Stimulated activated naive B cell treated with anti-CD40 and anti-IgM and Interleukin-4, amounts not matched to agents 10 μg/mL and 1 μg/mL and 100 μg/mL, for 72 hours (primary cell): ENCODE data around the gene PCDHA13.
A peak's percentile ranks its signal among the peaks of the same experiment; 100 is the strongest.
"Not testable (repeated sequence)": the region's sequence is repeated elsewhere in the genome, so short reads cannot be mapped to it uniquely, and the experiment has no call there.

Experiments used
- ATAC-seq, 2 donors: fragments of 150-1000 bp; cut with Tn5 transposase; replicated peaks; 2 replicates each; pipeline ENCODE4 v1.10.0; 2021; ENCODE audit warnings: moderate library complexity in 1 of 2
- DNase-seq: peaks from one replicate; pipeline ENCODE4 v3.0.0; 2021
- H3K27ac Mint-ChIP-seq: one replicate; pipeline ENCODE4 v1.8.0; 2022; ENCODE audit warnings: mild to moderate bottlenecking, mixed read lengths
- H3K27me3 Mint-ChIP-seq, 2 donors: one replicate each; pipeline ENCODE4 v1.8.0; 2022; ENCODE audit warnings: mixed read lengths in 2 of 2
- H3K36me3 Mint-ChIP-seq, 2 donors: one replicate each; pipeline ENCODE4 v1.8.0; 2022; ENCODE audit warnings: mixed read lengths in 2 of 2, mild to moderate bottlenecking in 1 of 2
- H3K4me1 Mint-ChIP-seq, 2 donors: one replicate each; pipeline ENCODE4 v1.8.0; 2022; ENCODE audit warnings: mixed read lengths in 2 of 2, mild to moderate bottlenecking in 1 of 2
- H3K4me3 Mint-ChIP-seq, 2 donors: one replicate each; pipeline ENCODE4 v1.8.0; 2022; ENCODE audit warnings: mild to moderate bottlenecking in 2 of 2, mixed read lengths in 2 of 2, moderate library complexity in 1 of 2
- H3K9me3 Mint-ChIP-seq, 2 donors: one replicate each; pipeline ENCODE4 v1.8.0; 2022; ENCODE audit warnings: mixed read lengths in 2 of 2, mild to moderate bottlenecking in 1 of 2

The PCDHA13 gene

GRCh38 chr5:140881889-140882590 lies at the start of gene PCDHA13:
Gene PCDHA13, plus strand, starts transcription at chr5:140882124. Its CDS starts 145 bp downstream, at chr5:140882269.
- no peaks in the 10 kb centered on the region for H3K4me1 Mint-ChIP-seq
- peaks cover 2 to 7% of the 10 kb centered on the region in 2 donors for H3K36me3 Mint-ChIP-seq
- DNase-seq (no peak), ATAC-seq (no peak)
- H3K27me3 Mint-ChIP-seq: peaks cover 20 to 27% of the 10 kb centered on the region in 2 donors
- H3K9me3 Mint-ChIP-seq: peaks cover 9 to 14% of the 10 kb centered on the region in 2 donors
- H3K4me3 Mint-ChIP-seq: no peak within 1 kb of the TSS
- H3K27ac Mint-ChIP-seq: peak within 1 kb of the TSS; percentile 63

GRCh38 chr5:140833993-140834392 lies 47.9 kb upstream of the PCDHA13 start, which contains the start of gene PCDHA7:
Gene PCDHA7, plus strand, starts transcription at chr5:140834269. Its CDS starts 115 bp downstream, at chr5:140834384.
- Mint-ChIP-seq H3K27me3 (peaks cover 16 to 35% of the 10 kb centered on the region in 2 donors), H3K36me3 (peaks cover 2 to 11% of the 10 kb centered on the region in 2 donors), H3K27ac (peak within 1 kb of the TSS; percentile 73), H3K4me3 (no peak within 1 kb of the TSS), H3K4me1 (no peaks in the 10 kb centered on the region), H3K9me3 (peaks cover 16 to 17% of the 10 kb centered on the region in 2 donors)
- ATAC-seq (no peak), DNase-seq (no peak)

DNA sequence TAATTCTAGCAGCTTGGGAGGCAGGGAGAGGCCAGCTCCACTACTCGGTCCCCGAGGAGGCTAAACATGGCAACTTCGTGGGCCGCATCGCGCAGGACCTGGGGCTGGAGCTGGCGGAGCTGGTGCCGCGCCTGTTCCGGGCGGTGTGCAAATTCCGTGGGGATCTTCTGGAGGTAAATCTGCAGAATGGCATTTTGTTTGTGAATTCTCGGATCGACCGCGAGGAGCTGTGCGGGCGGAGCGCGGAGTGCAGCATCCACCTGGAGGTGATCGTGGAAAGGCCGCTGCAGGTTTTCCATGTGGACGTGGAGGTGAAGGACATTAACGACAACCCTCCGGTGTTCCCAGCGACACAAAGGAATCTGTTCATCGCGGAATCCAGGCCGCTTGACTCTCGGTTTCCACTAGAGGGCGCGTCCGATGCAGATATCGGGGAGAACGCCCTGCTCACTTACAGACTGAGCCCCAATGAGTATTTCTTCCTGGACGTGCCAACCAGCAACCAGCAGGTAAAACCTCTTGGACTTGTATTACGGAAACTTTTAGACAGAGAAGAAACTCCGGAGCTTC lies 47.4 kb upstream of the PCDHA13 start:
- DNase-seq, H3K4me3 Mint-ChIP-seq, ATAC-seq, H3K4me1 Mint-ChIP-seq: not testable (repeated sequence)
- H3K27me3 Mint-ChIP-seq: peaks cover 19 to 34% of the 10 kb centered on the region in 2 donors
- peaks cover 2 to 11% of the 10 kb centered on the region in 2 donors for H3K36me3 Mint-ChIP-seq
- peak overlapping the region; percentile 73 for H3K27ac Mint-ChIP-seq
- peaks cover 16 to 17% of the 10 kb centered on the region in 2 donors for H3K9me3 Mint-ChIP-seq

DNA sequence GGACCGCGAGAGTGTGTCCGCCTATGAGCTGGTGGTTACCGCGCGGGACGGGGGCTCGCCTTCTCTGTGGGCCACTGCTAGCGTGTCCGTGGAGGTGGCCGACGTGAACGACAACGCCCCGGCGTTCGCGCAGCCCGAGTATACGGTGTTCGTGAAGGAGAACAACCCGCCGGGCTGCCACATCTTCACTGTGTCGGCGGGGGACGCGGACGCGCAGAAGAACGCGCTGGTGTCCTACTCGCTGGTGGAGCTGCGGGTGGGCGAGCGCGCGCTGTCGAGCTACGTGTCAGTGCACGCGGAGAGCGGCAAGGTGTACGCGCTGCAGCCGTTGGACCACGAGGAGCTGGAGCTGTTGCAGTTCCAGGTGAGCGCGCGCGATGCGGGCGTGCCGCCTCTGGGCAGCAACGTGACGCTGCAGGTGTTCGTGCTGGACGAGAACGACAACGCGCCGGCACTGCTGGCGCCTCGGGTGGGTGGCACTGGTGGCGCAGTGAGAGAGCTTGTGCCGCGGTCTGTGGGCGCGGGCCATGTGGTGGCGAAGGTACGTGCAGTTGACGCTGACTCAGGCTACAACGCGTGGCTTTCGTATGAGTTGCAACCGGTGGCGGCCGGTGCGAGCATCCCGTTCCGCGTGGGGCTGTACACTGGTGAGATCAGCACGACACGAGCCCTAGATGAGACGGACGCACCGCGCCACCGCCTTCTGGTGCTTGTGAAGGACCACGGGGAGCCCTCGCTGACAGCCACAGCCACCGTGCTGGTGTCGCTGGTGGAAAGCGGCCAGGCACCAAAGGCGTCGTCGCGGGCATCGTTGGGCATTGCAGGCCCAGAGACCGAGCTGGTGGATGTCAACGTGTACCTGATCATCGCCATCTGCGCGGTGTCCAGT lies 46.1 kb upstream of the PCDHA13 start:
- H3K27ac Mint-ChIP-seq: peak overlapping the region; percentile 20
- DNase-seq (no peak), ATAC-seq (no peak)
- peaks cover 16 to 23% of the 10 kb centered on the region in 2 donors for H3K9me3 Mint-ChIP-seq
- H3K4me1 Mint-ChIP-seq: no peaks in the 10 kb centered on the region
- H3K27me3 Mint-ChIP-seq: peaks cover 27 to 42% of the 10 kb centered on the region in 2 donors
- peaks cover 2 to 11% of the 10 kb centered on the region in 2 donors for H3K36me3 Mint-ChIP-seq
- no peak overlapping the region for H3K4me3 Mint-ChIP-seq

DNA sequence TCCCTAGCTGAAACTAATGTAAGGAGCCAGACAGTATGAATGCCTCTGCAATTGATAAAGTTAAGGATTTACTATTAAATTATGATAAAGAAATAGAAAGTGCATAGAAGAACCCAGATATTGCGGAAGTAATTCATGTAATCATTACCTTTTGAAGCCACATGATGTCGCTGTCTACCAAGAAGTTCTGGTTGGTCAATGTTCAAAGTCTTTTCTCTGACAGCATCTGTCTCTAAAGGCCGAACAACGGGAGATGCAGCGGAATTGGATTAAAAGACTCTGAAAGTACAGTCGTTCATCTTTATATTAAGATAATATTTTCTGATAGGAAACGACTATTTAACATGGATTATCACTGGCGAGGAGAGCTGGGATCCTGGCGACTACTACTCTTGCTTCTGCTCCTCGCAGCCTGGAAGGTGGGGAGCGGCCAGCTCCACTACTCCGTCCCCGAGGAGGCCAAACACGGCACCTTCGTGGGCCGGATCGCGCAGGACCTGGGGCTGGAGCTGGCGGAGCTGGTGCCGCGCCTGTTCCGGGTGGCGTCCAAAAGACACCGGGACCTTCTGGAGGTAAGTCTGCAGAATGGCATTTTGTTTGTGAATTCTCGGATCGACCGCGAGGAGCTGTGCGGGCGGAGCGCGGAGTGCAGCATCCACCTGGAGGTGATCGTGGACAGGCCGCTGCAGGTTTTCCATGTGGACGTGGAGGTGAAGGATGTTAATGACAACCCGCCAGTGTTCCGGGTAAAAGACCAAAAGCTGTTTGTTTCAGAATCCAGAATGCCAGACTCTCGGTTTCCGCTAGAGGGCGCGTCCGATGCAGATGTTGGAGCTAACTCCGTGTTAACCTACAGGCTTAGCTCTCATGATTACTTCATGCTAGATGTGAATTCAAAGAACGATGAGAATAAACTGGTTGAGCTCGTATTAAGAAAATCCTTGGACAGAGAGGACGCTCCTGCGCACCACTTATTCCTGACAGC lies 40.7 kb upstream of the PCDHA13 start, which contains the start of gene PCDHA8:
Gene PCDHA8 (plus strand): TSS at position 210 of the 985 bp plus-strand sequence. CDS start 135 bp downstream, at position 345.
- Mint-ChIP-seq H3K36me3 (no peaks in the 10 kb centered on the region), H3K4me3 (no peak within 1 kb of the TSS), H3K27me3 (peaks cover 15 to 27% of the 10 kb centered on the region in 2 donors), H3K9me3 (peaks cover under 1 to 13% of the 10 kb centered on the region in 2 donors), H3K4me1 (no peaks in the 10 kb centered on the region), H3K27ac (no peak within 1 kb of the TSS)
- DNase-seq (no peak), ATAC-seq (no peak)

DNA sequence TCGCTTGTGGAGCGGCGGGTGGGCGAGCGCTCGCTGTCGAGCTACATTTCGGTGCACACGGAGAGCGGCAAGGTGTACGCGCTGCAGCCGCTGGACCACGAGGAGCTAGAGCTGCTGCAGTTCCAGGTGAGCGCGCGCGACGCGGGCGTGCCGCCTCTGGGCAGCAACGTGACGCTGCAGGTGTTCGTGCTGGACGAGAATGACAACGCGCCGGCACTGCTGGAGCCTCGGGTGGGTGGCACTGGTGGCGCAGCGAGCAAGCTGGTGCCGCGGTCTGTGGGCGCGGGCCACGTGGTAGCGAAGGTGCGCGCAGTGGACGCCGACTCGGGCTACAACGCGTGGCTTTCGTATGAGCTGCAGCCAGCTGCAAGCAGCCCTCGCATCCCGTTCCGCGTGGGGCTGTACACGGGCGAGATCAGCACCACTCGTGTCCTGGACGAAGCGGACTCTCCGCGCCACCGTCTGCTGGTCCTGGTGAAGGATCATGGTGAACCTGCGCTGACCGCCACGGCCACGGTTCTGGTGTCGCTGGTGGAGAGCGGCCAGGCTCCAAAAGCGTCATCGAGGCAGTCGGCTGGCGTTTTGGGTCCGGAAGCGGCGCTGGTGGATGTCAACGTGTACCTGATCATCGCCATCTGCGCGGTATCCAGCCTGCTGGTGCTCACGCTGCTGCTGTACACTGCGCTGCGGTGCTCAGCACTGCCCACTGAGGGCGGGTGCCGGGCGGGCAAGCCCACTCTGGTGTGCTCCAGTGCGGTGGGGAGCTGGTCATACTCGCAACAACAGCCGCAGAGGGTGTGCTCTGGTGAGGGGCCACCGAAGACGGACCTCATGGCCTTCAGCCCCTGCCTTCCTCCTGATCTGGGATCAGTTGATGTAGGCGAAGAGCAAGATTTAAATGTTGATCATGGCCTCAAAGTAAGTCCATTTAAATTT lies 38.9 kb upstream of the PCDHA13 start:
- DNase-seq: no peak
- no peak overlapping the region for H3K27ac Mint-ChIP-seq
- peaks cover 5 to 17% of the 10 kb centered on the region in 2 donors for H3K9me3 Mint-ChIP-seq
- no peak overlapping the region for H3K4me3 Mint-ChIP-seq
- H3K27me3 Mint-ChIP-seq: peaks cover 26 to 31% of the 10 kb centered on the region in 2 donors
- H3K4me1 Mint-ChIP-seq: no peaks in the 10 kb centered on the region
- ATAC-seq: no peak
- no peaks in the 10 kb centered on the region for H3K36me3 Mint-ChIP-seq

DNA sequence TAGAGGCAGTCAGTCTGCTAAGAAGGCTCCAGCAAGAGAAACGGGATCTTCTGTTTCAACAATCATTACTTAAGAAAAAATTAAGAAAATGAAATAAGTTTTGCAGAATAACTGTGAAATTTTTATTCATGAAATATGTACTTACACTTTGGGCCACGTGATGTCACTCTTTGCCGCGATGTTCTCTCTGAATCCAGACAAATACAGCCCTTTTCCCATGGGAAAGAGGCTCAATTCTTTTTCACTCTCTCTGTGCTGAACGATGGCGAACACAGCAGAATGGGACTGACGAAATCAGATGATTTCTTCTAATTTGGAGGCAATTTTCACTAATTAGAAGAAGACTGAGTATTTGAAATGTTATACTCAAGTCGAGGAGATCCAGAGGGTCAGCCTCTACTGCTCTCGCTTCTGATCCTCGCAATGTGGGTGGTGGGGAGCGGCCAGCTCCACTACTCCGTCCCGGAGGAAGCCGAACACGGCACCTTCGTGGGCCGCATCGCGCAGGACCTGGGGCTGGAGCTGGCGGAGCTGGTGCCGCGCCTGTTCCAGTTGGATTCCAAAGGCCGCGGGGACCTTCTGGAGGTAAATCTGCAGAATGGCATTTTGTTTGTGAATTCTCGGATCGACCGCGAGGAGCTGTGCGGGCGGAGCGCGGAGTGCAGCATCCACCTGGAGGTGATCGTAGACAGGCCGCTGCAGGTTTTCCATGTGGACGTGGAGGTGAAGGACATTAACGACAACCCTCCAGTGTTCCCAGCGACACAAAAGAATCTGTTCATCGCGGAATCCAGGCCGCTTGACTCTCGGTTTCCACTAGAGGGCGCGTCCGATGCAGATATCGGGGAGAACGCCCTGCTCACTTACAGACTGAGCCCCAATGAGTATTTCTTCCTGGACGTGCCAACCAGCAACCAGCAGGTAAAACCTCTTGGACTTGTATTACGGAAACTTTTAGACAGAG lies 33.5 kb upstream of the PCDHA13 start, which contains the start of gene PCDHA9:
Gene PCDHA9 (plus strand): TSS at position 244 of the 964 bp plus-strand sequence. CDS start 114 bp downstream, at position 358.
- H3K4me1 Mint-ChIP-seq, ATAC-seq, H3K9me3 Mint-ChIP-seq, H3K27ac Mint-ChIP-seq, H3K4me3 Mint-ChIP-seq, H3K36me3 Mint-ChIP-seq, DNase-seq: not testable (repeated sequence)
- peaks cover 14 to 23% of the 10 kb centered on the region in 2 donors for H3K27me3 Mint-ChIP-seq

GRCh38 chr5:140849831-140850634 lies 31.9 kb upstream of the PCDHA13 start:
- not testable (repeated sequence) for H3K4me1 Mint-ChIP-seq, DNase-seq, H3K9me3 Mint-ChIP-seq, H3K36me3 Mint-ChIP-seq, H3K27ac Mint-ChIP-seq, ATAC-seq, H3K4me3 Mint-ChIP-seq
- H3K27me3 Mint-ChIP-seq: peaks cover 14 to 26% of the 10 kb centered on the region in 2 donors

DNA sequence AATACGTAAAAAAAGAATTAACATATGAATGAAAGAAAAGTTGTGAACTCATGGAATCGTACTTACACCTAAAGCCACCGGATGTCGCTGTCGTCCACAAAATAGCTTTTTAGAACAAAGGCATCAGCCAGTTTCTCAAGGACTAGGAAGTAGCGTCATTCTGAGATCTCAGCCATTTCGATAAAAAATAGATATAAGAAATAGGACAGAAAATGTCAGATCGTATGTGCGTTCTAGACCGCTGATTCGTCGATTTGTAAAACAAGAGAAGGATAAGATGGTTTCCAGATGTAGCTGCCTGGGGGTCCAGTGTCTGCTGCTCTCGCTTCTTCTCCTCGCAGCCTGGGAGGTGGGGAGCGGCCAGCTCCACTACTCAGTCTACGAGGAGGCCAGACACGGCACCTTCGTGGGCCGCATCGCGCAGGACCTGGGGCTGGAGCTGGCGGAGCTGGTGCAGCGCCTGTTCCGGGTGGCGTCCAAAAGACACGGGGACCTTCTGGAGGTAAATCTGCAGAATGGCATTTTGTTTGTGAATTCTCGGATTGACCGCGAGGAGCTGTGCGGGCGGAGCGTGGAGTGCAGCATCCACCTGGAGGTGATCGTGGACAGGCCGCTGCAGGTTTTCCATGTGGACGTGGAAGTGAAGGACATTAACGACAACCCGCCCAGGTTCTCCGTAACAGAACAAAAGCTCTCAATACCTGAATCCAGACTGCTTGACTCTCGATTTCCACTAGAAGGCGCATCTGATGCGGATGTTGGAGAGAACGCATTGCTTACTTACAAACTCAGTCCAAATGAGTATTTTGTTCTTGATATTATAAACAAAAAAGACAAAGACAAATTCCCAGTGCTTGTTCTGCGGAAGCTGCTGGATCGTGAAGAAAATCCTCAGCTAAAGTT lies 25.9 kb upstream of the PCDHA13 start, which contains the start of gene PCDHA10:
Gene PCDHA10 (plus strand): TSS at position 126 of the 903 bp plus-strand sequence. CDS start 152 bp downstream, at position 278.
- Mint-ChIP-seq H3K36me3 (peaks cover 4 to 7% of the 10 kb centered on the region in 2 donors), H3K4me1 (no peaks in the 10 kb centered on the region), H3K27me3 (peaks cover 12 to 31% of the 10 kb centered on the region in 2 donors), H3K27ac (no peak within 1 kb of the TSS), H3K4me3 (no peak within 1 kb of the TSS), H3K9me3 (peaks cover 6 to 12% of the 10 kb centered on the region in 2 donors)
- no peak for DNase-seq
- ATAC-seq: no peak
